HEK293T (cell line): ENCODE data around the gene NOSIP.

Source experiments
- FOXA1 ChIP-seq: fragments of 450-650 bp; IDR thresholded peaks from 2 replicates; pipeline ENCODE4 v1.6.1; 2016; ENCODE audit warnings: mild to moderate bottlenecking
- FOXK2 ChIP-seq: fragments of 450-650 bp; IDR thresholded peaks from 2 replicates; pipeline ENCODE4 v1.6.1; 2016; ENCODE audit warnings: mild to moderate bottlenecking
- FOXM1 ChIP-seq: fragments of 450-650 bp; IDR thresholded peaks from 2 replicates; pipeline ENCODE4 v1.6.1; 2017; ENCODE audit warnings: mild to moderate bottlenecking, borderline replicate concordance
- NFRKB ChIP-seq: fragments of 450-650 bp; IDR thresholded peaks from 2 replicates; pipeline ENCODE4 v1.6.1; 2016; ENCODE audit warnings: mild to moderate bottlenecking, moderate library complexity
- PKNOX1 ChIP-seq: fragments of 450-650 bp; IDR thresholded peaks from 2 replicates; pipeline ENCODE4 v1.6.1; 2016
- TARDBP ChIP-seq: fragments of 450-650 bp; IDR thresholded peaks from 2 replicates; pipeline ENCODE4 v1.6.1; 2016

DNA sequence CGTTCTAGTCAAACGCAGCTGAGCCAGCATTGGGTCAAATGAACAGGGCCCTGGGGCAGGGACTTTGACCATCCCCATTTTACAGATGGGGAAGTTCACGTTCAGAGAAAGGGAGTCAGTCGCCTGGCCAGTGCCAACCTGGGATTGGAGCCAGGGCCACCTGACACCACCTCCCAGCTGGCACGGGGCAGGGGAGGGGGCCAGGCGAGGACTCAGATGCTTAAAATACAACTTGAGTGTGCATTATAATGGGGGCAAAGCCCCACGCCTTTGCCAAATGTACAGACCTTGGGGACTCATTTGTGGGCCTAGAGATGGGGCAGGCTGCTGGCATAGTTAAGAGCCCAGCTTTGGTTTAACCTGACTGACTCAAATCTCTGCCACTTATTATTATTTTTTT, 25.2 kb upstream of the NOSIP start:
- no peak for TF ChIP-seq FOXA1
- TF ChIP-seq NFRKB: no peak
- no peak for TF ChIP-seq FOXK2
- TF ChIP-seq TARDBP: no peak
- TF ChIP-seq PKNOX1: no peak
- no peak for TF ChIP-seq FOXM1
